ENCODE data around the gene CDC6. TPM values are rescaled to one million over a fixed set of nuclear protein-coding genes. Genes with fewer than 3 reads are reported as not detected.

The CDC6 gene, protein sequence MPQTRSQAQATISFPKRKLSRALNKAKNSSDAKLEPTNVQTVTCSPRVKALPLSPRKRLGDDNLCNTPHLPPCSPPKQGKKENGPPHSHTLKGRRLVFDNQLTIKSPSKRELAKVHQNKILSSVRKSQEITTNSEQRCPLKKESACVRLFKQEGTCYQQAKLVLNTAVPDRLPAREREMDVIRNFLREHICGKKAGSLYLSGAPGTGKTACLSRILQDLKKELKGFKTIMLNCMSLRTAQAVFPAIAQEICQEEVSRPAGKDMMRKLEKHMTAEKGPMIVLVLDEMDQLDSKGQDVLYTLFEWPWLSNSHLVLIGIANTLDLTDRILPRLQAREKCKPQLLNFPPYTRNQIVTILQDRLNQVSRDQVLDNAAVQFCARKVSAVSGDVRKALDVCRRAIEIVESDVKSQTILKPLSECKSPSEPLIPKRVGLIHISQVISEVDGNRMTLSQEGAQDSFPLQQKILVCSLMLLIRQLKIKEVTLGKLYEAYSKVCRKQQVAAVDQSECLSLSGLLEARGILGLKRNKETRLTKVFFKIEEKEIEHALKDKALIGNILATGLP
- 100 to 1,000 TPM; 105 to 171 TPM for total RNA-seq

GRCh38 chr17:40287494-40288369, at the start of gene CDC6:
TSS of gene CDC6 (plus strand) at chr17:40287879. CDS start at chr17:40289421, 1,542 bp downstream.
- Mint-ChIP-seq H3K27ac (peak within 1 kb of the TSS; percentile 100), H3K36me3 (ENCODE audit: low read depth) (peaks cover 39% of the 10 kb centered on the region), H3K4me1 (peaks cover 60% of the 10 kb centered on the region), H3K9me3 (ENCODE audit: low read depth) (no peaks in the 10 kb centered on the region), H3K27me3 (no peaks in the 10 kb centered on the region), H3K4me3 (peak within 1 kb of the TSS; percentile 100)
- intact Hi-C loops (cut with DNase I, micrococcal nuclease), result loop anchor here (1.0 to 10.0 kb wide), 16 partner anchors 31 to 1402 kb away; partner anchors contain the start of genes WIPF2 (in 2 of the 2), CASC3 (in 1 of the 2), CSF3 (in 1 of the 2) and LRRC3C (in 1 of the 2)
- ChIA-PET POLR2A (interaction anchor here (0.5 to 1.4 kb wide), 5 partner anchors 19 to 273 kb away, joined by 3 to 8 read pairs (median 4); no protein-coding TSS in a partner anchor), CTCF (interaction anchor here (0.8 to 4.9 kb wide), 4 partner anchors 18 to 111 kb away, joined by 3 to 30 read pairs (median 4); no protein-coding TSS in a partner anchor)
- DNase-seq (peak; percentile 99), ATAC-seq (peak; percentile 87)

DNA sequence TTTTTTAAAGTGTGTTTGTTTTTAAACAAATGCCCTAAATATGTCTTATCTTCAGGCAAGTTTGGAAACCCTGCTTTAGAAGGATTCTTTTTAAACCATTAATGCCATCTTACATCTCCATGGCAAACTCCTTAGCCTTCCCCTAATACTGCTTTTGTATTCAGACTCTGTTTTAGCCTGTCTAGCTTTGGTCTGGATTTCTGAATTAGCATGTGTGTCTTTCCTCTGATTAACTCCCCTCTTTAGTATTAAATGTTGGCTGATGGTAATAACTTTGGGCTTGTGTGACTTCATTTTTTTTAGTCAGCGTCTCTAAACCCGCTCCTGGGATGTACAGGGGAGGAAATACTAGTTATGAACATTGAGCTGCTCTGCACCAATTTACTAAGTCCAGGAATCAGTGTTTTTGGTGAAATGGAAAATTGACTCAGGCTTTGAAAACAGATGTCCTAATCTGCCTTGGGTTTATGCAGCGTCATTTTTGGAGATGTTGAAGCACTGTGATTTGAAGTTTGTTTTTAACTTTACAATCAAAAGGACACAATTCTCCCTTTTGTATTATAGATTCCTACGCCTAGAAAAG, 46.3 kb upstream of the CDC6 start:
- intact Hi-C loops (cut with DNase I, micrococcal nuclease), result no loop called here
- ChIA-PET POLR2A (interaction anchor here (0.7 kb wide), 1 partner anchor 101 kb away, joined by 6 read pairs; no protein-coding TSS in a partner anchor), CTCF (interaction anchor here (0.5 to 1.1 kb wide), 4 partner anchors 24 to 1776 kb away, joined by 3 read pairs; partner anchors contain the start of gene DNAJC7)
- peaks cover 27% of the 10 kb centered on the region for H3K4me1 Mint-ChIP-seq
- H3K4me3 Mint-ChIP-seq, result no peak overlapping the region
- no peaks in the 10 kb centered on the region for H3K27me3 Mint-ChIP-seq
- no peaks in the 10 kb centered on the region for H3K9me3 Mint-ChIP-seq (ENCODE audit: low read depth)
- peak overlapping the region; percentile 14 for H3K27ac Mint-ChIP-seq
- ATAC-seq (no peak), DNase-seq (no peak)
- peaks cover 5% of the 10 kb centered on the region for H3K36me3 Mint-ChIP-seq (ENCODE audit: low read depth)

- CTCF ChIA-PET, result interaction anchor here (0.6 to 1.2 kb wide), 3 partner anchors 9 to 92 kb away, joined by 3 read pairs; no protein-coding TSS in a partner anchor
Observed at GRCh38 chr17:40242774-40243173, 44.9 kb upstream of the CDC6 start.

GRCh38 chr17:40243761-40244160, 43.9 kb upstream of the CDC6 start:
- POLR2A ChIA-PET, result no interaction called here

More at GRCh38 chr17:40242774-40243173, 44.9 kb upstream of the CDC6 start:
- Mint-ChIP-seq H3K27me3 (no peaks in the 10 kb centered on the region), H3K4me1 (peaks cover 27% of the 10 kb centered on the region), H3K27ac (no peak overlapping the region), H3K4me3 (no peak overlapping the region), H3K36me3 (ENCODE audit: low read depth) (no peaks in the 10 kb centered on the region), H3K9me3 (ENCODE audit: low read depth) (no peaks in the 10 kb centered on the region)
- POLR2A ChIA-PET, result no interaction called here
- ATAC-seq (no peak), DNase-seq (no peak)
- intact Hi-C loops (cut with DNase I, micrococcal nuclease), result no loop called here

DNA sequence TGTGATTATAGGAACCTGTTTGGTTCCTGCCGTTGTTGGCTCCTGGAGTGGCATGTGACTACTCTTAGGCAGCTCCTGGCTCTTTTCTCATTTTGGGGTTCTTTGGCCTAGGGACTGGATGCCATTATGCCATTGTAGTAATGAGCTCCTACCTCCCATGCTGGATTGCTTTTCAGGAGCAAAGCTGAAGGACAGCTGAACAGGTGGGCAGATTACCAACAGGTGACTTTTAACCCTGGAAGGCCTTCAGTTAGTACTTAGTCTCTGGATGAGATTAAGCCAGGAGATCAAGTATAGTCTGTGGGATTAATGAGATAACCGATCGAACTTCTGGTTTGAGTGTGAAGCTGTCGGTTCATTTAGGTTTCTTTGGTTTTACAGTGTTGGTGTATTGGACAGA, 43.4 kb upstream of the CDC6 start:
- intact Hi-C loops (cut with DNase I, micrococcal nuclease), result no loop called here
- H3K27ac Mint-ChIP-seq, result no peak overlapping the region
- H3K4me1 Mint-ChIP-seq, result peaks cover 29% of the 10 kb centered on the region
- CTCF ChIA-PET, result interaction anchor here (0.9 kb wide), 1 partner anchor 12 kb away, joined by 3 read pairs; no protein-coding TSS in a partner anchor
- H3K4me3 Mint-ChIP-seq, result no peak overlapping the region
- no peak for DNase-seq
- H3K27me3 Mint-ChIP-seq, result no peaks in the 10 kb centered on the region
- POLR2A ChIA-PET, result no interaction called here
- H3K9me3 Mint-ChIP-seq (ENCODE audit: low read depth), result no peaks in the 10 kb centered on the region
- ATAC-seq, result no peak
- H3K36me3 Mint-ChIP-seq (ENCODE audit: low read depth), result no peaks in the 10 kb centered on the region

More at GRCh38 chr17:40243761-40244160, 43.9 kb upstream of the CDC6 start:
- H3K4me1 Mint-ChIP-seq, result peaks cover 27% of the 10 kb centered on the region
- CTCF ChIA-PET, result no interaction called here
- intact Hi-C loops (cut with DNase I, micrococcal nuclease), result no loop called here
- H3K36me3 Mint-ChIP-seq (ENCODE audit: low read depth), result no peaks in the 10 kb centered on the region
- H3K27ac Mint-ChIP-seq, result no peak overlapping the region
- no peaks in the 10 kb centered on the region for H3K9me3 Mint-ChIP-seq (ENCODE audit: low read depth)
- no peaks in the 10 kb centered on the region for H3K27me3 Mint-ChIP-seq
- DNase-seq (no peak), ATAC-seq (no peak)
- H3K4me3 Mint-ChIP-seq, result no peak overlapping the region

DNA sequence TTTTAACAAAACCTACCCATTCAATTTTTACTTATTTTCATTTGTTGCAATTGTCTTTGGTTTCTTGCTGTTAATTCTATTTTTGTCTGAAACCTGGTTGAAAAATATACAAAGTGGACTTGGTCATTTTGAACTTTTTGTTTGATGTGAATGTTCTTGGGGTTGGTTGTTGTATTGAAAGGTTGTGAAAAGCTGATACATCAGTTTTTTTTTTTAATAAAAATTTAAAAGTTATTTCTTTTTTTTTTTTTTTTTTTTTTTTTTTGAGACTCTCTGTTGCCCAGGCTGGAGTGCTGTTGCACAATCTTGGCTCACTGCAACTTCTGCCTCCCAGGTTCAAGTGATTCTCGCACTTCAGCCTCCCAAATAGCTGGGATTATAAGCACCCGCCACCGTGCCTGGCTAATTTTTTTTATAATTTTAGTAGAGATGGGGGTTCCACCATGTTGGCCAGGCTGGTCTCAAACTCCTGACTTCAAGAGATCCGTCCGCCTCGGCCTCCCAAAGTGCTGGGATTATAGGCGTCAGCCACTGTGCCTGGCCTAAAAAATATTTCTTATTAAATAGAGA, 39.7 kb upstream of the CDC6 start:
- H3K4me1 Mint-ChIP-seq, result peaks cover 22% of the 10 kb centered on the region
- intact Hi-C loops (cut with DNase I, micrococcal nuclease), result no loop called here
- ChIA-PET POLR2A (no interaction called here), CTCF (no interaction called here)
- H3K27ac Mint-ChIP-seq, result no peak overlapping the region
- H3K36me3 Mint-ChIP-seq (ENCODE audit: low read depth), result no peaks in the 10 kb centered on the region
- no peak overlapping the region for H3K4me3 Mint-ChIP-seq
- no peaks in the 10 kb centered on the region for H3K9me3 Mint-ChIP-seq (ENCODE audit: low read depth)
- no peaks in the 10 kb centered on the region for H3K27me3 Mint-ChIP-seq
- DNase-seq, result no peak
- no peak for ATAC-seq

DNA sequence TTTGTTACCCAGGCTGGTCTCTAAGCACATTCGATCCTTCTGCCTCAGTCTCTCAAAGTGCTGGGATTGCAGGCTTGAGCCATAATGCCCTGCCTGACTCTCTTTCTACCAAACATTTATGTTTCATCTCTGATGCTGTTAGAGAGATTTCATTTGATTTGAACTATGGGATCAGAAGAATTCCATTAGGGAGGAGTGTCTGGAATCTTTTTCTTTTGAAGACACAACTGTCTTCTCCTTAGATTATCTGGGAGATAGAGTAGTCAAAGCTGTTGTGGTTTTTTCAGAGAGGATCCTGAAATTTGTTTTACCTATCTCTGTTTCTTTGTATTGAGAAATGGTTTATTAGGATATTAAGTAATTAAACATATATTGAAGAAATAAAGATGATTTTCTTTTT, 39.2 kb upstream of the CDC6 start:
- ATAC-seq, result no peak
- H3K4me1 Mint-ChIP-seq, result peaks cover 21% of the 10 kb centered on the region
- no peak overlapping the region for H3K27ac Mint-ChIP-seq
- DNase-seq, result no peak
- ChIA-PET POLR2A (no interaction called here), CTCF (no interaction called here)
- no peaks in the 10 kb centered on the region for H3K9me3 Mint-ChIP-seq (ENCODE audit: low read depth)
- no peaks in the 10 kb centered on the region for H3K36me3 Mint-ChIP-seq (ENCODE audit: low read depth)
- no peaks in the 10 kb centered on the region for H3K27me3 Mint-ChIP-seq
- intact Hi-C loops (cut with DNase I, micrococcal nuclease), result no loop called here
- no peak overlapping the region for H3K4me3 Mint-ChIP-seq

DNA sequence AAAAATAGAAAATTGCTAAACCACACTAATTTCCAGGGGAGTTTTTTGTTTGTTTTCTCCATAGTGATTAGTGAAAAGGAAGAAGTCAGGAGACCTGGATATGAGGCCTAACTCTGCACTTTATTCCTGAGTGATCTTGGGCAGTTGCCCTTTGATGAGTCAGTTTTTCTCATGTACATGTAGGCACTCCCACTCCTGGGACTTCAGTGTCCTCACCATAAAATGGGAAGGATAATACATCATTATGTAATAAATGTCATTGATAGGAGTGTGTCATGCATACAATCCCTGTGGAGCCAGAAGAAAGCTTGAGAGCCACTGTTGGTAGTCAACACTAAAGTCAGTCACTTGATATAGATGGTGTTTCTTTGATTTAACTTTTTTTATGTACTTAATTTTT, 36.1 kb upstream of the CDC6 start:
- ChIA-PET CTCF (interaction anchor here (0.7 to 1.0 kb wide), 2 partner anchors 9 to 198 kb away, joined by 3 read pairs; partner anchors contain the start of gene MED24), POLR2A (no interaction called here)
- ATAC-seq (no peak), DNase-seq (no peak)
- intact Hi-C loops (cut with DNase I, micrococcal nuclease), result no loop called here
- Mint-ChIP-seq H3K27ac (no peak overlapping the region), H3K27me3 (no peaks in the 10 kb centered on the region), H3K4me3 (no peak overlapping the region), H3K9me3 (ENCODE audit: low read depth) (no peaks in the 10 kb centered on the region), H3K4me1 (peaks cover 16% of the 10 kb centered on the region), H3K36me3 (ENCODE audit: low read depth) (peaks cover 5% of the 10 kb centered on the region)

DNA sequence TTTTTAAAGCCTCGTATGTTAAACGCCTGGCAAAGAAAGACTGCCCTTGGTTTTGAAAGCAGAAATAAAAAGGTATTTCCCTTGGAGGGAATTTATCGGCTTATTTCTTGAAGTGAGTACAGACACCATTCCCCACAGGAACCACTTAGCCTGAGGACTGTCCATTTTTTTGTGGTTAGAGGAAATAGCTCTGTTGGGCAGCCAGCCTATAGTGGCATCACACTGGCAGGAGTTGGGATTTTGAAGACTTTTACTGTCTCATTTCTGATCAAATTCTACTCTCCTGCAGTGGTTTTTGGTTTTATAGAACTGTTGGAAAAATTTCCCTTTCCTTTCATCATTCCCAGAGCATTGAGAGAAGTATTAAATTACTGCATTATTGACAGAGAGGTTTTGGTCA, 34.1 kb upstream of the CDC6 start:
- Mint-ChIP-seq H3K9me3 (ENCODE audit: low read depth) (no peaks in the 10 kb centered on the region), H3K27me3 (no peaks in the 10 kb centered on the region), H3K4me3 (no peak overlapping the region), H3K36me3 (ENCODE audit: low read depth) (peaks cover 17% of the 10 kb centered on the region), H3K27ac (no peak overlapping the region), H3K4me1 (peaks cover 16% of the 10 kb centered on the region)
- CTCF ChIA-PET, result interaction anchor here (0.7 to 1.2 kb wide), 2 partner anchors 47 to 120 kb away, joined by 3 to 4 read pairs; no protein-coding TSS in a partner anchor
- no peak for DNase-seq
- intact Hi-C loops (cut with DNase I, micrococcal nuclease), result no loop called here
- POLR2A ChIA-PET, result interaction anchor here (0.7 kb wide), 1 partner anchor 248 kb away, joined by 6 read pairs; no protein-coding TSS in a partner anchor
- ATAC-seq, result no peak

DNA sequence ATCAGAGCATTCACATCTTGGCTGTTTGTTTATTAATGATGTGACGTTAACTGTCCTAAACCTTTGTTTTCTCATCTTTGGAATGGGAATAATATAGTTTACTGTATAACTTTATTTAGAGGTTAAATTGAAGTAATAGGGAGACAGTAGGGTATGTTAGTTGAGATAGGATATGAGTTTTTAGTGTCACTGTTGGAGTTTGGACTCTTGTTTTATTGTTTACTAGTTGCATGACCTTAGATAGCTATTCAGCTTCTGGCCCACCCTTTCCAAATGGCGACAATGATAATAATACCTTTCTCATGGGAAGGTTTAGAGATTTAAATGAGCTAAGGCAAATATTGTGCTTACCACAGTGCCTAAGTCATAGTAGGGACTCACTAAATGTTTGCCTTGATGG, 28.2 kb upstream of the CDC6 start:
- H3K4me3 Mint-ChIP-seq, result no peak overlapping the region
- no peak overlapping the region for H3K27ac Mint-ChIP-seq
- no peak for ATAC-seq
- no peak for DNase-seq
- H3K9me3 Mint-ChIP-seq (ENCODE audit: low read depth), result no peaks in the 10 kb centered on the region
- ChIA-PET POLR2A (no interaction called here), CTCF (interaction anchor here (1.3 to 1.5 kb wide), 2 partner anchors 22 to 57 kb away, joined by 5 read pairs; no protein-coding TSS in a partner anchor)
- intact Hi-C loops (cut with DNase I, micrococcal nuclease), result no loop called here
- H3K27me3 Mint-ChIP-seq, result no peaks in the 10 kb centered on the region
- peaks cover 10% of the 10 kb centered on the region for H3K4me1 Mint-ChIP-seq
- H3K36me3 Mint-ChIP-seq (ENCODE audit: low read depth), result peaks cover 36% of the 10 kb centered on the region

All from activated CD4-positive, alpha-beta T cell treated with anti-CD3 and anti-CD28 coated beads for 36 hours (primary cell).